Stimulated activated naive CD8-positive, alpha-beta T cell treated with anti-CD3 and anti-CD28 coated beads, Interleukin-15, Interleukin-2, amounts not matched to agents 100 ng/mL and 50 ng/mL, for 24 hours (primary cell): ENCODE data around the gene FOXB1.

Source experiments
- H3K27ac Mint-ChIP-seq: one replicate; pipeline ENCODE4 v1.8.0; 2021; ENCODE audit warnings: mild to moderate bottlenecking, mixed read lengths
- H3K27me3 Mint-ChIP-seq: one replicate; pipeline ENCODE4 v1.8.0; 2021; ENCODE audit warnings: mixed read lengths
- H3K36me3 Mint-ChIP-seq: one replicate; pipeline ENCODE4 v1.8.0; 2021; ENCODE audit warnings: low read depth, mixed read lengths
- H3K4me1 Mint-ChIP-seq: one replicate; pipeline ENCODE4 v1.8.0; 2021; ENCODE audit warnings: low read depth, mixed read lengths
- H3K4me3 Mint-ChIP-seq: one replicate; pipeline ENCODE4 v1.8.0; 2021; ENCODE audit warnings: mild to moderate bottlenecking, mixed read lengths
- H3K9me3 Mint-ChIP-seq: one replicate; pipeline ENCODE4 v1.8.0; 2021; ENCODE audit warnings: mixed read lengths

Gene FOXB1

GRCh38 chr15:60003243-60004008 is 685 bp upstream of the FOXB1 start:
- no peak overlapping the region for H3K27ac Mint-ChIP-seq
- peaks cover 95% of the 10 kb centered on the region for H3K27me3 Mint-ChIP-seq
- H3K9me3 Mint-ChIP-seq = peaks cover 12% of the 10 kb centered on the region
- peaks cover 12% of the 10 kb centered on the region for H3K36me3 Mint-ChIP-seq
- peaks cover 57% of the 10 kb centered on the region for H3K4me1 Mint-ChIP-seq
- peak overlapping the region; percentile 60 for H3K4me3 Mint-ChIP-seq

DNA sequence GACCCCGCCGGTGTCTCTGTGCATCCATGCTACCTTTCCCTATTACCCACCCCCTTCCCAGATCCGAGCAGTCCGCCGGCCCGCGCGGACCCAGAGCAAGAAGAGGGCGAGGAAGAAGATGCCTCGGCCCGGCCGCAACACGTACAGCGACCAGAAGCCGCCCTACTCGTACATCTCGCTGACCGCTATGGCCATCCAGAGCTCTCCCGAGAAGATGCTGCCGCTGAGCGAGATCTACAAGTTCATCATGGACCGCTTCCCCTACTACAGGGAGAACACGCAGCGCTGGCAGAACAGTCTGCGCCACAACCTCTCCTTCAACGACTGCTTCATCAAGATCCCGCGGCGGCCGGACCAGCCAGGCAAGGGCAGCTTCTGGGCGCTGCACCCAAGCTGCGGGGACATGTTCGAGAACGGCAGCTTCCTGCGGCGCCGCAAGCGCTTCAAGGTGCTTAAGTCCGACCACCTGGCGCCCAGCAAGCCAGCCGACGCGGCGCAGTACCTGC is 788 bp downstream of the FOXB1 start:
- H3K4me1 Mint-ChIP-seq = peaks cover 53% of the 10 kb centered on the region
- peaks cover 12% of the 10 kb centered on the region for H3K9me3 Mint-ChIP-seq
- H3K27ac Mint-ChIP-seq = peak overlapping the region; percentile 45
- H3K27me3 Mint-ChIP-seq = peaks cover 95% of the 10 kb centered on the region
- peak overlapping the region; percentile 86 for H3K4me3 Mint-ChIP-seq
- peaks cover 12% of the 10 kb centered on the region for H3K36me3 Mint-ChIP-seq

DNA sequence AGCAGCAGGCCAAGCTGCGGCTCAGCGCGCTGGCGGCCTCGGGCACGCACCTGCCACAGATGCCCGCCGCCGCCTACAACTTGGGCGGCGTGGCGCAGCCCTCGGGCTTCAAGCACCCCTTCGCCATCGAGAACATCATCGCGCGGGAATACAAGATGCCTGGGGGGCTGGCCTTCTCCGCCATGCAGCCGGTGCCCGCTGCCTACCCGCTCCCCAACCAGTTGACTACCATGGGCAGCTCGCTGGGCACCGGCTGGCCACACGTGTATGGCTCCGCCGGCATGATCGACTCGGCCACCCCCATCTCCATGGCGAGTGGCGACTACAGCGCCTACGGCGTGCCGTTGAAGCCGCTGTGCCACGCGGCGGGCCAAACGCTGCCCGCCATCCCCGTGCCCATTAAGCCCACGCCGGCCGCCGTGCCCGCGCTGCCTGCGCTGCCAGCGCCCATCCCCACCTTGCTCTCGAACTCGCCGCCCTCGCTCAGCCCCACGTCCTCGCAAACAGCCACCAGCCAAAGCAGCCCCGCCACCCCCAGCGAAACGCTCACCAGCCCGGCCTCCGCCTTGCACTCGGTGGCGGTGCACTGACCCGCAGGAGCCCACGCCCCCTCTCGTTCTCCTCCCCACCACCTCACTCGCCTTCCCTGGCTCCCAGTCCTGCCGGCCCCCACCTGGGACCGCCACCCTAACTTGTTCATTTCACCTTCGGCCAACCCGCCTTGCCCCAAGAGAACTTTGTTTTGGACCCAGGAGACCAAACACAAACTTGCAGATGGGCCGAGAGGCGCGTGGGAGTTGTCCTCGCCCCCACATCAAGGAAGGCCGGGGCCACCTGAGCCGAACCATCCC is 1.5 kb downstream of the FOXB1 start:
- Mint-ChIP-seq H3K4me1 (peaks cover 47% of the 10 kb centered on the region), H3K36me3 (peaks cover 12% of the 10 kb centered on the region), H3K9me3 (peaks cover 12% of the 10 kb centered on the region), H3K27ac (peak overlapping the region; percentile 86), H3K27me3 (peaks cover 95% of the 10 kb centered on the region), H3K4me3 (peak overlapping the region; percentile 86)

DNA sequence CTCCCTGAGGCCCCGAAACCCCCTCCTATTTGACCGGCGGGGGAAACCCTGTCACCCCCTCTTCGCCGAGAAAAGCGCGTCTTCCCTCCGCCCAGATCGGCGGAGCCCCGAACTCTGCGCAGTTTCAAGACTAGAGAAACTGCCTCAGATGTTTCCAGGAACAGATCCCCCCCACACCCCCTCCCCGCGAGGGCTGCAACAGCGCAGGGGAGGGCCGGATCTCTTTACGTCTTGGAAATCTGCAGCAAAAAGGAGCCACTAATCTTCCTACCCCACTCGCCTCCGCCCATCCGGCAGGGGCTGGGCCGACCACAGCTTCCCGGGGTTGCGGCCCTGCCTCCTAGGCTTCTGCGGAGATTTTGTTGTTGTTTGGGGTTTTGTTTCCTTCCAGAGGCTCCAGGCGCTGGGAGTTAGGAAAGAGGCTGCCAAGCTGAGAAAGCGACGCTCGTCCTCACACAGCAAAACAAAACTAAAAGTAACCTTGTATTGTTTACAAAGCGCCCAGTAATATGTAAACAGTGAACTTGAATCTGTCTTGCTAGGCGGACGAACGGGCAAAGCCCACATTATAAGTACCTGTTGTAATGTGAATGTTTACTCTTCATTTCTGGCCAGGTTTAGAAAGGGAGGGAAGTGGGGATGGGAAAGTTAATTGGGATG is 2.2 kb downstream of the FOXB1 start:
- H3K36me3 Mint-ChIP-seq = peaks cover 9% of the 10 kb centered on the region
- H3K9me3 Mint-ChIP-seq = peaks cover 10% of the 10 kb centered on the region
- peaks cover 95% of the 10 kb centered on the region for H3K27me3 Mint-ChIP-seq
- H3K4me1 Mint-ChIP-seq = peaks cover 45% of the 10 kb centered on the region
- peak overlapping the region; percentile 86 for H3K4me3 Mint-ChIP-seq
- H3K27ac Mint-ChIP-seq = peak overlapping the region; percentile 86

DNA sequence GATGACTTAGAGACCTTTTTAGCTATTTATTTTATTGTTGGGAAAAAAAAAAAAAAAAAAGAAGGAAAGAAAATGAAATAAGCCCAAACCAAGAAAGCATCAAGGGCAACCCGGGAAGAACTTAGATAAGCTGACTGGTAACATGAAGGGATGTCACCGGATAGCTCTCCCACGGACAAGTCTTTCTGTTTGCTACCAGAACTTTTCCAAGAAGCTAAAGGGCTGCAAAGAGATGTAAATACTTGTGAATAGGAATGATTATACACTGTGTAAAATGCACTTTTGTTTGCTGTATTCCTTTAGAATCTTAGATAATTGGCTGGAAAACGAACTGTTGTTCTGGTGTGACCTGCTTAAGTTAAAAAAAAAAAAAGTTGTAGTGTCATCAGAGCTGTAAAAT is 2.8 kb downstream of the FOXB1 start:
- H3K4me3 Mint-ChIP-seq = peak overlapping the region; percentile 86
- H3K4me1 Mint-ChIP-seq = peaks cover 41% of the 10 kb centered on the region
- no peak overlapping the region for H3K27ac Mint-ChIP-seq
- H3K36me3 Mint-ChIP-seq = peaks cover 8% of the 10 kb centered on the region
- H3K9me3 Mint-ChIP-seq = peaks cover 5% of the 10 kb centered on the region
- H3K27me3 Mint-ChIP-seq = peaks cover 95% of the 10 kb centered on the region

DNA sequence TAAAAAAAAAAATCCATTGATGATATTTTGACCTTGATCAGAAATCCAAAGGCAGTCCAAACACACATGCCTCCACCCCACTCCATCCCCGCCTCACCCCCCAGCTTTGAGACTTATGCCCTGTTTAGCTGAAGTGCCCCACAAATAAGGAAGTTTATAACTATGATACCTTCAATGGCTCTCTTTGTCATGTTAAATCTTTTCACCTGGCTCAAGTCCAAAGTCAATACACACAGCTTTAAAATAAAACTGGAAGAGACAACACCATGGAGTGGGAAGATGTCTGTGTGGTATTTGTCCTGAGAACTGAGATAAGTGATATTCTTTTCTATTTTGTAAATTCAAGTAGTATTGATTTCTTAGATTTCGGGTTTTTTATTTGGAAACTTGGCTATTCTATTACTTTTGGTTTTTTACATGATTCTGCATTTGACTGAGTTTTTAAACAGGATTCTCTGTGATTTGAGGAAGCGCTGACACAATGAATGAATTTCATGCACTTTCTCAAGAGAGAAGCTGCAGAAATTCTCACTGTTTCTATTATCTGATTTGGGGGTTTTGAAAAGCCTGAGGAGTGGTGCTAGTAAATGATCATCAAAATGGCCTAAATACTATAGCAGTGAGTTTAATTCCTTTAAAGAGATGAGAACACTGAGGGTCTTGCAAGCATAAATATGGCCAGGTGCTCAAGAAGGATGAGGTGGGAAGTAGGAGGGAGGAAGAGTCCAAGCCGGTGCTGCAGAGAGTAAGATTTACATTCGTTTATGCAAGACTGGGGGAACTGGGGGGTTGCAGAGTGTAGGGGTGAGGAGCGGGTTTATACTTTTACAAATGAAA is 5.2 kb downstream of the FOXB1 start:
- H3K27me3 Mint-ChIP-seq = peaks cover 95% of the 10 kb centered on the region
- H3K4me1 Mint-ChIP-seq = peaks cover 25% of the 10 kb centered on the region
- no peak overlapping the region for H3K4me3 Mint-ChIP-seq
- no peaks in the 10 kb centered on the region for H3K9me3 Mint-ChIP-seq
- no peaks in the 10 kb centered on the region for H3K36me3 Mint-ChIP-seq
- no peak overlapping the region for H3K27ac Mint-ChIP-seq

- Mint-ChIP-seq H3K27me3 (peaks cover 97% of the 10 kb centered on the region), H3K27ac (no peak overlapping the region), H3K36me3 (no peaks in the 10 kb centered on the region), H3K4me1 (peaks cover 17% of the 10 kb centered on the region), H3K9me3 (no peaks in the 10 kb centered on the region), H3K4me3 (no peak overlapping the region)
Measured at GRCh38 chr15:60009980-60010732, 6.0 kb downstream of the FOXB1 start.

DNA sequence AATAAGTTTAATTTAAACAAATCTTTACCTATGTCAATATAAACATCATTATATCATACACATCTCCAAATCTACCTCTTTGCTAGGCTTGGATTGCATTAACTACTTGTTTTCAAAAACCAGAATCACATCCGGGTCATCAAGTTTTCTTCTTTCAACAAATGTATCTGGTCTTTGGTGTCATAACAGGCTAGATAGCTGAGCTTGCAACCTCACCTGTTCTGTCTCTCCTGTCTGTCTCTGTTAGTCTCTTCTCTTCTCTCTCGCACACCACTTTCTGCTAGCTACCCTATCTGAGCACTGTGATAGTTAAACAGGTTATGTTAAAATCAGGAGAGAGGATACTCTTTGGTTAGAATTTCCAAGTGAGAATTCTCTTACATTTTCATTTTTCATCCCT is 6.7 kb downstream of the FOXB1 start:
- Mint-ChIP-seq H3K27ac (no peak overlapping the region), H3K4me3 (no peak overlapping the region), H3K36me3 (no peaks in the 10 kb centered on the region), H3K27me3 (peaks cover 96% of the 10 kb centered on the region), H3K9me3 (no peaks in the 10 kb centered on the region), H3K4me1 (peaks cover 10% of the 10 kb centered on the region)

DNA sequence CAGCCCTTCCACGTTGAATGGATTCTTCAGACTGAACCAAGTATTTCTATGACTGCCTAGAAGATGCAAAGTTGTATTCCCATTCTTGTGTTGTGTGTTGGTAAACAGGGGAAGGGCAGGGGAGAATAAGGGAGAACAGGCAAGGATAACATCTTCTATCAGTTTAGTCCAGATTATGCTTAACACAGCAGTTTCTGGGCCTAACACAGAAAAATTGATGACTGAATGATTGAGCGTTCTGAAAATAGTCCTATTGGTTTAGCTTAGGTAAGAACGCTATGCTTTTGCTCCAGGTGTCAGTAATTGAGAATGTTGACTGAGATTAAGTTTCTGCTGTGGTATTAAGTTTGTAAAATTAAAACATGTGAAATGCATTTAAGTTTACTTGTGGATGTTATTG is 8.6 kb downstream of the FOXB1 start:
- Mint-ChIP-seq H3K4me1 (peaks cover 6% of the 10 kb centered on the region), H3K36me3 (no peaks in the 10 kb centered on the region)

GRCh38 chr15:60017538-60018520 is 13.7 kb downstream of the FOXB1 start:
- Mint-ChIP-seq H3K27ac (peak overlapping the region; percentile 50), H3K27me3 (peaks cover 57% of the 10 kb centered on the region), H3K9me3 (no peaks in the 10 kb centered on the region), H3K36me3 (no peaks in the 10 kb centered on the region), H3K4me3 (no peak overlapping the region), H3K4me1 (peaks cover 31% of the 10 kb centered on the region)

More for the DNA sequence above, 8.6 kb downstream of the FOXB1 start:
- Mint-ChIP-seq H3K4me3 (no peak overlapping the region), H3K9me3 (no peaks in the 10 kb centered on the region), H3K27ac (no peak overlapping the region), H3K27me3 (peaks cover 88% of the 10 kb centered on the region)

- H3K4me3 Mint-ChIP-seq = no peak overlapping the region
- H3K27ac Mint-ChIP-seq = no peak overlapping the region
- peaks cover 38% of the 10 kb centered on the region for H3K27me3 Mint-ChIP-seq
- no peaks in the 10 kb centered on the region for H3K9me3 Mint-ChIP-seq
- H3K36me3 Mint-ChIP-seq = no peaks in the 10 kb centered on the region
- peaks cover 31% of the 10 kb centered on the region for H3K4me1 Mint-ChIP-seq
Measured at GRCh38 chr15:60020736-60021135, 16.6 kb downstream of the FOXB1 start.

GRCh38 chr15:60021589-60022378 is 17.7 kb downstream of the FOXB1 start:
- no peak overlapping the region for H3K4me3 Mint-ChIP-seq
- no peaks in the 10 kb centered on the region for H3K9me3 Mint-ChIP-seq
- peaks cover 31% of the 10 kb centered on the region for H3K4me1 Mint-ChIP-seq
- no peak overlapping the region for H3K27ac Mint-ChIP-seq
- peaks cover 31% of the 10 kb centered on the region for H3K27me3 Mint-ChIP-seq
- H3K36me3 Mint-ChIP-seq = no peaks in the 10 kb centered on the region
